ENCODE measurements around the gene CHD9NB.

The CHD9NB gene

DNA sequence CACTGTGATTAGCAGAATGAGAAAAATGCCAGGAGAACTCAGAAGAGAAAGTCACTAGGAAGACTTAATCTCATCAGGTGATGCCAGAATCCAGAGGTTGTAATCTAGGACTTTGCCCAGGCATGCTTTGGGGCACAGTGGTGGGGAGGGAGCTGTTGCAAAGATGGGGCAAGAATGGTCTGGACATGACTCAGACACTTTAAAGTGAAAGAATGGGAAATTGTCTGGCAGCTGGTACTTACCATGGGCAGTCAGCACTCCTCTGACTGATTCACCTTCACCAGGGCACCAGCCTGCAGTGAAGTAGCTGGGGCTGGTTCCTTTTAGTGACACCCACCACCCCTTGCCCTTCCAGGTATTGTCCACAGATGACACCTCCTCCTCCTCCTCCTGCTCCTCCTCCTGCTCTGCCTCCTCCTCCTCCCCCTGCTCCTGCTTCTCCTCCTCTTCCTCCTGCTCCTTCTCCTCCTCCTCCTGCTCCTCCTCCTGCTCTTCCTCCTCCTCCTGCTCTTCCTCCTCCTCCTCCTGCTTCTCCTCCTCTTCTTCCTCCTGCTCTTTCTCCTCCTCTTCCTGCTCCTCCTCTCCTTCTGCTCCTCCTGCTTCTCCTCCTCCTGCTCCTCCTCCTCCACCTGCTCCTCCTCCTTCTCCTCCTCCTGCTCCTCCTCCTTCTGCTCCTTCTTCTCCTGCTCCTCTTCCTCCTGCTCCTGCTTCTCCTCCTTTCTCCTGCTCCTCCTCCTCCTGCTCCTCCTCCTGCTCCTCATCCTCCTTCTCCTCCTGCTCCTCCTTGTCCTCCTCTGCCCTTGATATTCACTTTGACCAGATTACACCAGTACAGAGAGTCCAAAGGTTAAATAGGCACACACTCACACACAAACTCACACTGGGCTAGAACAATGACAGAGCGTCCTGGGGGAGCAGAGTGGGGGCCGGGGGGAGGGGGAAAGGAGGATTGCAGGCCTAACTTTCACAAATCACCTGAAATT, at the start of gene CHD9NB:
Gene CHD9NB, minus strand, starts transcription at position 379 of the 983 bp plus-strand sequence. CDS start 8,739 bp downstream, outside the sequence.
- DNase-seq (ENCODE audit: low read depth), result no peak

DNA sequence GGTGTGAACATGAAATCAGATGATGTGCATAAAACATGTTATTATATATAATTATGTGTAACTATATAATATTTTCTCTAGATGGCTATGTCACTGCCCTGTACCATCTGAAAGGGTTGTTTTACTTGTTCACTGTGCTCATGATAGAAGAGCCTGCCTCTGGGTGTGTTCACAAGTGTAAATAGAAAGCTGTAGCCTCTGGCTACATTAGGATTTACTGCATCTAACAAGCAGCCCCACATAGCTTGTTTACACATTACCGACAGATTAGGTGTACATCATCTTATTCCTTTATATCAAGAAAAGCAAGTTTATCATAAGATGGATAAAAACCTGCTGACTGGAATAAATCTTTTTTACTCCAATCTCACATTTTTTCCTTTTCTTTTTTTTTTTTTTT, 48.2 kb upstream of the CHD9NB start:
- DNase-seq (ENCODE audit: low read depth), result no peak

DNA sequence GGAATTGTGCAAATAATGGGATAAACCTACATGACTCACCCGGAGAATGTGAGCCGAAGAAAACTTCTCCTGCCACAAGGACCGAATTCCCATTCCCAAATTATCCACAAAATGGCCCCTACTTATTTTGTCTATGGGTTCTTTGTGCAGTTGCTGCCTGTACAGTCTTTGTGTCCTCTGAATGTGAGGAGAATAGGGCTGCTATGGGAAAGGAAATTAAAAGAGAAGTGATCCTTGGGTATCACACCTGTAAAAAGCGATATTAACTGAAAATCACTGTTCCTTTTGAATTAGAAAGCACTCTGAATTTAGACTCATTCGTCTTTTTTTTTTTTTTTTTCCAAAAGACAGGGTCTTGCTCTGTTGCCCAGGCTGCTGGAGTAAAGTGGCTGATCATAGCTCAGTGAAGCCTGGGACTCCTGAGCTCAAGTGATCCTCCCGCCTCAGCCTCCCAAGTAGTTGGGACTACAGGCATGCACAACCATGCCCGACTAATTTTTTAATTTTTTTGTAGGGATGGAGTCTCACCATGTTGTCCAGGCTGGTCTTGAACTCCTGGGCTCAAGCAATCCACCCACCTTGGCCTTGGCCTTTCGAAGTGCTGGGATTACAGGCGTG, 47.5 kb upstream of the CHD9NB start:
- no peak for DNase-seq (ENCODE audit: low read depth)

DNA sequence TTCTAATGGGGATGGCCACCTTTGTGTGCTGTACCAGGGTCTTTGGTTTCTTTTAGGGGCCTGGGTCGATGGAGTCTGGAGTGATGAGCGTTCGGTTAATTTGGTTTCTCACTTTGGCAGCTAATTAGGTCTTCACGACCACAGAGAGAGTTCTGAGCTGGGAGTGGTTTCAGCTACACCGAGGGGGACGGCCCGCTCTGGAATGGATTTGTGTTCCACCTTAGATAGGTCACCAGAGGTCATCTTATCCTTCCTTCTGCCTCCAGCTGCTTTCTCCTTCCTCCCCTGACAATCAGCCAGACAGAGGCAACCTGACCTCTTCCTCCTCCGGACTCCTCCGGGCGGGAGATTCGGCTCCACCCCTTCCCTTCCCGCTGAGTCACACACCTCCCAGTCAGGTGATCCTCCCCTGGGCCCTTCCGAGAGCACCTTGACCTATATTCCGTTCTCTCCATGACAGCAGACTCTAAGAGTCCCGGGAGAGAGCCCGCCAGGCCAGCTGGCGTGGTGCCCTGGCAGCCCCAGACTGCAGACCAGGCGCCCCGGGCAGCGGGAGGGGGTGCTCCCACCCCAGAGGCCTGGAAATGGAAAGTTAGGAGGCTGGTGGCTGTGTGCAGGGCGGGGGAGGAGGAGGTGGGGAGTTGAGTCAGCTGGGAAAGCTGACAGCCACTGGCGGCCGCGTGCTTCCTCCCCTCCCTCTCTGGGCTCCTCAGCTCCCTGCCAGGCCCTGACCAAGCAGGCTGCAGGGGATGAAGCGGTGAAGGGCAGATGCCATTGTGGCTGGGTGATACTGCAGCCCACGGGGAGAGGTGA, 46.8 kb upstream of the CHD9NB start:
- DNase-seq (ENCODE audit: low read depth), result peak; percentile 53

DNA sequence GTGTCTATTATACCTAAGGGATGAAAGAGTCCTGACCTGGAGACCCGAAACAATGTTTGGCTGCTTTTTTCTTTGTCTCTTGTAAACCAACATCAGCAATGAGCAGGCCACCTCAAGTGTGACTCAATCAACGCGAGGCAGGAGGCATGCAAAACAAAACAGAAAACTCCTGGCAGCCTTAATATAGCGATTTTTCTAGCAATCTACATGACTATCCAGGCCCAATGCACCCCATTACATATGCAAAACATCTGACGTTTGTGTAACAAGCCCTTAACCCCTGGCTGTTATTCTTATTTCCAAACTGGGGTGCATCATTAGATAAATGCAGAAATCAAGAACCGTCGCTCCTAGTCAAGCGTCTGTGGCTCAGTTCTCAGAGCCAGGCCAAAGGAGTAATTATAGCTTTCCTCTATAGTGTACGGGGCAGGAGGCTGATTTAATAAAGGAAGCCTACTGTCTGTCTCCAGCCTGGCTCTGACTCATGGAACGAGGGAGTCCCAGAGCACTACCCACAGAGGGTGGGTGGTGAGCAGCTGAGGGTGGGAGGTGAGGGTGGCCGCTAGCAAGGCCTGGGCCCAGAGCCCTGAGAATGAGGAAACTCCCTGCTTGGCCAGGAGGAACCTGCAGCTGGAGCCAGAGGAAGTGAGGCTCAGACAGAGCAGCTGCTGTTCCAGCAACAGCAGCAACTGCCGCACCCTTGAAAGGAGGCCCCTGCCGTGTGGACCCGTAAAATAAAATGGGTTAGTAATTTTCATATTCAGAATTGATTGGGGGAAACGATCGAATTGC, 46.0 kb upstream of the CHD9NB start:
- peak; percentile 33 for DNase-seq (ENCODE audit: low read depth)

DNA sequence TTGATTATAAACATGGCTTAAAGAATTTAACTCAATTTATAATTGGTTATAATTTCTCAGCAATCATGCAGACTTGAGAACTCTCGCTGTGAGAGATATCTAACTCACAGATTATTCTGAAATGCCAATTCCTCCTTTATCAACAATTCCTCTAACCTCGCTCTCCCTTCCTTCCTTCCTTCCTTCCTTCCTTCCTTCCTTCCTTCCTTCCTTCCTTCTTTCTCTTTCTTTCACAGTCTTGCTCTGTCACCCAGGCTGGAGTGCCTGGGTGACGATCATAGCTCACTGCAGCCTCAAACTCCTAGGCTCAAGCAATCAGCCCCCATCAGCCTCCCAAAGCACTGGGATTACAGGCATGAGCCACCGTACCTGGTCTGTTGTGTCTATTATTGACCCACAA, 44.5 kb upstream of the CHD9NB start:
- DNase-seq (ENCODE audit: low read depth), result no peak

DNA sequence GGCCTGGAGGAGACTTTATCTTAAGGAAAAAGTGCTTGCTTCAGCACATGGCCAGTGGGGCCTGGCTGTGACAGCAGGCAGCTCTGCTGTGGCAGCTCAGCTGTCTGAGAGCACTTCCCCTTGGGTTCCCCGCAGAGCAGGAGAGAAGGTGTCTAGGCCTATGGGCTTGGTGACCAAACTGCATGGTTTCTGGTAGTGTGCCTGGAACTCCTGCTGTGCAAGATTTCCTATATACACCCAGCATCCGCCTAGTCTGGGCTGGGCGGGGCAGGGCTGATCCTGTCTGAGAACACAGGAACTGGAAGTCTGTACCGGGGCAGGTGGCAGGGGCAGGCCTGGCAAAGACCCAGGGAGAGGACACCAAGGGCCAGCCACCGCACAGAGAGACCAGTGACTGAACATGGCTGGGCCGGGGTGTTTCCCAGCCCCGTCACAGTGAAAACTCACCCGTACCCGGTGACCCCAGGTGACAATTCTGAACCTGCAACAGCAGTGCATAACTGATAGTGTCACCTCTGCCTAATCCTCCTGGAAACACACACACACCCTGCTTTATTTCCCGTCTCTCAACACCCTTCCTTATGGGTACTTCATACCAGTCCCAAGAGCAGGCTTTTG, 41.4 kb upstream of the CHD9NB start:
- DNase-seq (ENCODE audit: low read depth), result no peak

DNA sequence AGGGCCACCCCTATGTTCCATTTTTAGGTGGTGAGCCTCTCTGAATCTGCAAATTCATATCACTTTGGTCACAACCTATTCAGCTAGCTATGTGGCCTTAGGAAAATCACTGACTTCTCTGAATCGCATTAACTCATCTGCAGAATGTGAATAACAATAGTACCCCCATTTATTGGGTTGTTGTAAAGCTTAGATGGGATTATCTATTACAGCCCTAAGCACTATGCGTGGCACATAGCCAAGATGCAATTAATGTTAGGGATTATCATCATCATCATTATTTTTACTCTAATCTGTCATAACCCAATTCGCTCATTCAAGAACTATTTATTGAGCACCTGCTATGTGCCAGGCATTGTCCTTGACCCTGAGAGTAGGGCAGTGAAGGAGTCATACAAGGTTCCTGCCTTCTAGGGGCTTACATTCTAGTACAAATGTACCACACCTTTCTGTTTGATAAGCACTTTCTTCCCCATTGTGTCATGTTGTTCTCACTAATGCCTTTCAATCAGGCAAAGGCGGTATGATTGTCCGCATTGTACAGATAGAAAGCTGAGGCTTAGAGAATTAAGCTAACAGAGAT, 40.6 kb upstream of the CHD9NB start:
- DNase-seq (ENCODE audit: low read depth), result no peak

DNA sequence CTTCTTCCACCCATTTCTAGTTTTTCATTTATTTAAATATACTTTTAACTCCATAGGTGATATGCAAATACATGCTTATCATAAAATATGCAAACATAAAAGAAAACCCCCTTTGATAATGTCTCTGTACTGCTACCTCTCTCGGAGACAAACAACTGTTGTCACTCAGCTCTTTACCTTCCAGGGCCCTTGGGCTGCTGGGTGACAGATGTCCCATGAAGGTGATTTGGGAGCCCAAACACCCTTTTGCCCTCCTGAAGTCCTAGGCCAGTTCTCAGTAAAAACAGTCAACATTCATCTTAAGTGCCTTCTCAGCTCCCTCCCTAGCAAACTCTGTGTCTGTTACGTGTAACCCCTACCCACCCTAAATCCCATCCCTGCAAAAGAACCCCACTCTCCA, 39.6 kb upstream of the CHD9NB start:
- no peak for DNase-seq (ENCODE audit: low read depth)

DNA sequence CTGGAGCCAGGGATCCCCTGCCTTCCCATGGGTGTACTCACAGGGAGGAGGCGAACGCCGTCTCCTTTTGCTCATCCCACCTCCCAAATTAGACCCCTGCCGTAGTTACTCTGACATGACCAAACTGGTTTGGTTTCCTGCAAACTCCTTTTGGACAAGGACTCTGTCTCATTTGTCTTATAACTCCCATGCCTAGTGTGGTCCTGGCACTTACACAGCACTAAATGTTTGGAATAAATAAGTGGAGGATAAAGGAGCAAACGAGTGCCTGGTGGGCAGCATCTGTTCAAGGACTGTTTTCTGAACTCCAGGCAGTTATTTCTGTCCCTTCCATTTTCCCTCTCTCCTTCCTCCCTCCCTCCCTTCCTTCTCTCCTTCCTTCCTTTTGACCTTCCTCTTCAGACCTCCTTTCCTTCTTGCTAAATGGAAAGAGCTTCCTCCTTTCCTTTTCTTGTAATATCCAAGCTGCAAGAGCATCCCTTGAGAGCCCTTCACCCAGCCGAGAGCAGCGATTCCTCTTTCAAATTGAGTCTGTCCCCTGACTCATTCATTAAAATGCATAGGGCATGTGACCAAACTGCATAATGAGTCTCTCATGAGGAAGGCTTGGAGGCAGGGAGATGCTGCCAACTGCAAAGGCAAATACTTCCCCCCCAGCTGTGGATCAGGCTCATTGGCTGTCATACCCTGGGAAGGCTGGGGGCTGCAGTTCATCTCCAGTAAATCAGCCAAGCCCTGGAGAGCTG, 38.9 kb upstream of the CHD9NB start:
- no peak for DNase-seq (ENCODE audit: low read depth)

DNA sequence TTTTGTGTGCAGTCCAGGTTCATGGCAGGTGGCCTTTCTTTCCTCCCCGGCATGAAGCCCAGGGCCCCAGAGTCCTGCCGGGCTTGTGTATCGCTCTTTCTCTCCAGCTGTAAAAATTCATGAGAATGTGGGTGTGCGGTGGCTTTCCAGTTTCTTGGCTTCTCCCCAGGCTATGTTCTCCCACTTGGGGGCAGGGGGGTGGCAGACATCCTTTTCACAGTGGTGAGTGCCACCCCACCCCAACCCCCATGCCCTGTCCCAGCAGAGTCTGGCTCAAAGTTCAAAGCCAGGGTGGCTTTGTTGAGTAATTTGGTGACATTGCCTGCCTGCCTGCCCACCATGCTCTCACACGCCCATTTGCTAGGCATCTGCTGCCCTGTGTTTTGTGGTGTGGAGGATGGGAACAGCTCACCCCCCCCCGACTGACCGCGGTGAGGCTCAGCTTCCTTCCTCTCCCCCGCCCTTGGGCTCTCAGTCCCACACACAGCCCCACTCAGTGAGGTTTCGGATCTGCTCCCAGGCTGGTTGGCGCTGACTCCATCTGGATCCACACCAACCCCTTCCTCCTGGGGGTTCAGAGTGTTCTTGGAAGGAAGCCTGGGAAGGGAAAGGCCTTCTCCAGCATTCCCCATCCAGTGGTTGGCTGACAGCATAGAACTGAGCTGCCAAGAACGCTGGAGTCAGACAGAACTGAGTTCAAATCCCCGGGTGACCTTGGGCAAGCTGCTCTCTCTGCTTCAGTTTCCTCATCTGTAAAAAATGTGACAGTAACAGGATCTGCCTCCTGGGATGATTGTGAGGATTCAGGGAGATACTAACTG, 38.1 kb upstream of the CHD9NB start:
- DNase-seq (ENCODE audit: low read depth), result no peak

DNA sequence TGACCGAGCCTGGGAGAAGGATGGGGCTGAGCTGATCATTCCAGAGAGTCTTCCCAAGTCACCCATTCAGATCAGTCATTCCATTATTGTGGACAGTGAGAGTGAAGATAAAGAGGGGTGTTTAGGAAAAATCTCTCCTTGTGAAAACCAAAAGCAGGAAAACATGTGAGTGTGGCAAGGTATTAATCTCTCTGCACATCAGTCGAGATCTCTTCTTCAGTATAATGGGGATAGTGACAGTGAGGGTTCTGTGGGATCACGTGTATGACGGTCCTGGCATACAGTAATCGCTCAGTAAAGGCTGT, 37.5 kb upstream of the CHD9NB start:
- no peak for DNase-seq (ENCODE audit: low read depth)

DNA sequence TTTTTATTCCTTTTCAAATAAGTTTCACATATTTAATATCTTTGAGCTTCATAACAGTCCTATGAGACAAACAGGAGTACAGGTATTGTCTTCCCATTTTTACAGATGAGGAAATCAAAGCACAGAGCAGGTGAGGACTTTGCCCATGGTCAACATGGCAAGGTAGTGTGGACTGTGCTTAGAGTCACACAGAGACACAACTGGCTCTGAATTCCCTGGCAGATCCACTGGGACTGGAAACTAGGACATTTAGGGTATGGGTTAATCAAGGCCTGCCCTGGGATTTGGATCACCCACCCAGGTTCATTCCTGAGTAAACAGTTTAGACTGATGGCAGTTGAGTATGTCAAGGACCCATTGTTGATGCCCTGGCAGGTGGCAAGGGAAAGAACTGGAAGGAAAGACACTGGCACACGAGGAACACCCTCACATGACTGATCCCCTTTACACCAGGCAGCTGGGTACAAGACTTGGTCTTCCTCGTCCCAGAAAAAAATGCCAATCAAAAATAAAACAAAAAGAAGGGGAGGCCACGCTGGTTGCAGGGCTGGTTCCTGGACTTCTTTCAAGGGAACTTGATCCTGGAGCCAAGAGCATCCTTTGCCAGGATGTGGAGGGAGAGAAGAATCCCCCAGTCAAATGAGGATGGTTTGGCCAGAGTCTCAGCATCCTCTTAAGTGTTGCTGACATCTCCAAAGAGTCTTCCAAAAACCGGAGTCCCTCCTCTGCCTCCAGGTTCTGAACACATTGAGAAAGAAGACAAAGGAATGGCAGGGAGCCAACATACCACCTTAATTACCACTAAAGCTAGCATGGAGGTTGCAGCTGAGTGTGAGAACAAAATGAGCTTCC, 37.0 kb upstream of the CHD9NB start:
- DNase-seq (ENCODE audit: low read depth), result no peak

DNA sequence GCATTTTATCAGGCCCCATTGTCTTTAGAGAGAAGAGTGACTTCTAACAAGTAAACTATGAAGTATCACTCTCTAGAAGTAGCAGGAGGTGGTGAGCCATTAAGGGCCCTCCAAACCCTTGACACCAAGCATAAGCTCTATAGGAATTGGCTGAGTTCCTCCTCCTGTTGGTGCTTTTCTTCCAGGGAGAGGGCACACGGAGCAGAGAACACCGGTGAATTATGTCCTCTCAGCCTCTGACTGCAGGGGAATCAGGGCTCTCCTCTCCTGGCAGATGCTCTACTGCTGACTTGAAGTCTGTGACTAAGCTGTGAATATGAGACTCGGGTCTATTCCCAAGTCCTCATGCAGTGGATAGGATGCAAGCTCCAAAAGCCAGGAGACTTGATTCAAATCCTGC, 34.4 kb upstream of the CHD9NB start:
- DNase-seq (ENCODE audit: low read depth), result no peak

DNA sequence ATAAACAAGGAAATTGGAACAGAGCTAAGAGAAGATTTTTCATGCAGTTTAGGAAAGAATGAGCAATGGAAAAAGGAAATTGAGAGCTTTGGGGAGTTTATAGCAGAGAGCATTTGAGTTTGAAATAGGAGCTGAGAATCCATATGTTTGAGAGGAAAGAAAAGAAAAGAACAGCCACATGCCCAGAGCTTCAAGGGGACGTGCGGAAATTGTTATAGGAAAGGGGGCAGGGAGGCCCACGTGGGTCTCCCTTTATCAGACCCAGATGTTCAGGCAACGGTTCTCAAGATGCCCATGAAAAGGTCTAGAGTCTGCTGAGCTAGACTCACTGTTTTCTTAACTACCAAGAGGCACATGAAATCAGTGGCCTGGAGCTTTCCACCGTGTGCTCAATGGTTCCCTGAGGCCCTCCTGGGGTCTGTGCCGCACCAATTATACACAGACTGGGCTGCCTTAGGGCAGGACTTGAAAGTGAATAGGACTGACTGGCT, 33.3 kb upstream of the CHD9NB start:
- no peak for DNase-seq (ENCODE audit: low read depth)

DNA sequence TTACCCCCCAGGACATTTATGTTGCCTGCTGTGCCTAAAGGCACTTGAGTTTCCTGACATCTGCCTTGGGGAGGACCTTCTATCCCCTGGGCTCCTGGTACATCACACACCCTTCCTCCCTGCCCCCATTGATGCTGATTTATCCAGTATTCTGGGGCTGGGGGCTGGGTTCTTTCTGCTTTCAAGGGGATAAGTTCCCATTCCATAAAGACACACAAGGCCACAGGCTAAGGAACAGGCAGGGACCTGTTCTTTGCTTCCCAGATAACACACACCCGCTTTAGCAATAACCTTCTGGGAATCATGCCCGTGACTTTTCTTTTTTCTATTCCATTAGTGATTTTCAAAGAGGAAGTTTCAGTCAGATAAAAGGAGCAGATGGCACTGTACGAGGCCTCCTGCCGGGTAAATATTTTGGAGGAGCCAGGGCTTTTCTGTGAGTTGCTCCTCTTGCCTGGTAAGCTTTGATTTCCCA, 32.7 kb upstream of the CHD9NB start:
- DNase-seq (ENCODE audit: low read depth), result no peak

DNA sequence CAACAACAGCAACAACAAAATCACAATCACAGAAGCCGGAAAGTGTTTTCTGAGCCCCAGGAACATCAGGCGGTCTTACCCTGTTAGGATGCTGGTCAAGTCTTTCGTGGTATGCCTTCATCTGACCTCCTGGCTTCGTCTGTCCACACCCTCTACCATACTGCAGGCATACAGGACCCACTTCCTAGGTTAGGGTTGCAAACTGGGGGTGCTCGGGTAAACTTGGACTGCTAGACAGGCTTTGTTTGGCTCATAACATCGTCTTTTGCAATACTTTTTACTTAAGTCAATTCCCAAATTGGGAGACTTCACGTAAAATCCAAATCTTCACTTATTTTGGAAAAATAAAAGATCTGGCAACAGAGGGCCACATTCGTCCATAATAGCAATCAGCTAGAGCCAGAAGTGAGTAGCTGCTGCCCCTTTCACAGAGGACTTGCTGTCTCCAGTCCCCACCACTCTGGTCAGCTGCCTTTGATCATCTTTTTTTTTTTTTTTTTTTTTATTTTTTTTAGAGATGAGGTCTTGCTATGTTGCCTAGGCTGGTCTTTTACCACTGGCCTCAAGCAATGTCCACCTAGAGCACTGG, 32.1 kb upstream of the CHD9NB start:
- no peak for DNase-seq (ENCODE audit: low read depth)

DNA sequence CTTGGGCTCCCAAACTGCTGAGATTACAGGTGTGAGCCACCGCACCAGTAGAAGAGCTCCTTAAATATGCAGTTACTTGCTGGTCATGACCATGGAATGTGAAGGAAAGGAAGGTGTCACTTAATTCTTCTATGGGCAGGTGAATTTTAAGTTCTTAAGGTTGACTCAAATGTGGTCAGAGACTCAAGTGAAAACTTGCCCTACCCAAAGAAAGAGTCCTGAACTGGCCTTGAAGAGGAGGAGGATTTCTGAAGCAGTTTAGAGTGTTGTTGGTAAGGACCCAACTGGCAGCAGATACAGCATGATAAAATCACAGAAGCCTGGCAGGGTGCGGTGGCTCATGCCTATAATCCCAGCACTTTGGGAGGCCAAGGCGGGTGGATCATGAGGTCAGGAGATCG, 31.4 kb upstream of the CHD9NB start:
- DNase-seq (ENCODE audit: low read depth), result no peak

Data from activated T-helper 9 cell treated with anti-CD3 and anti-CD28 coated beads, Interleukin-2, amount 50 U/mL, for 16 hours (primary cell).